IMR-90 (cell line): ENCODE data around the gene L3MBTL4.

Experiments
- MAFK ChIP-seq: IDR thresholded peaks from 2 replicates; pipeline ENCODE4 v1.6.1; 2012; ENCODE audit warnings: low read depth, low read length, improper control_type of control experiment
- MAZ ChIP-seq: IDR thresholded peaks from 2 replicates; pipeline ENCODE4 v1.6.1; 2012; ENCODE audit warnings: low read depth, mild to moderate bottlenecking, low read length, improper control_type of control experiment, moderate library complexity, borderline replicate concordance
- NFE2L2 ChIP-seq: fragments of 150-350 bp; IDR thresholded peaks from 2 replicates; pipeline ENCODE4 v1.6.1; 2016; ENCODE audit warnings: low read depth, mild to moderate bottlenecking, low read length
- POLR2A ChIP-seq: IDR thresholded peaks from 2 replicates; pipeline ENCODE4 v1.6.1; 2012; ENCODE audit warnings: mild to moderate bottlenecking, low read depth, low read length
- RAD21 ChIP-seq: IDR thresholded peaks from 2 replicates; pipeline ENCODE4 v1.6.1; 2012; ENCODE audit warnings: low read length, improper control_type of control experiment
- RCOR1 ChIP-seq: IDR thresholded peaks from 2 replicates; pipeline ENCODE4 v1.6.1; 2012; ENCODE audit warnings: mild to moderate bottlenecking, low read length, improper control_type of control experiment; ENCODE audit not compliant: insufficient replicate concordance
- RFX5 ChIP-seq: IDR thresholded peaks from 2 replicates; pipeline ENCODE4 v1.8.0; 2012; ENCODE audit warnings: low read depth, mild to moderate bottlenecking, low read length, moderate library complexity
- SMC3 ChIP-seq: fragments of 150-350 bp; IDR thresholded peaks from 2 replicates; pipeline ENCODE4 v1.6.1; 2016; ENCODE audit warnings: low read depth, mild to moderate bottlenecking, antibody characterized with exemption, low read length, moderate library complexity
- TF ChIP-seq, protein P1 (sequence below): conservative IDR thresholded peaks from 2 replicates; pipeline ENCODE4 v1.5.1; 2012; ENCODE audit warnings: mild to moderate bottlenecking, low read depth, low read length, improper control_type of control experiment
- TF ChIP-seq, protein P2 (sequence below): fragments of 150-350 bp; IDR thresholded peaks from 2 replicates; pipeline ENCODE4 v1.6.1; 2017; ENCODE audit warnings: mild to moderate bottlenecking, antibody characterized with exemption, low read length, low read depth

DNA sequence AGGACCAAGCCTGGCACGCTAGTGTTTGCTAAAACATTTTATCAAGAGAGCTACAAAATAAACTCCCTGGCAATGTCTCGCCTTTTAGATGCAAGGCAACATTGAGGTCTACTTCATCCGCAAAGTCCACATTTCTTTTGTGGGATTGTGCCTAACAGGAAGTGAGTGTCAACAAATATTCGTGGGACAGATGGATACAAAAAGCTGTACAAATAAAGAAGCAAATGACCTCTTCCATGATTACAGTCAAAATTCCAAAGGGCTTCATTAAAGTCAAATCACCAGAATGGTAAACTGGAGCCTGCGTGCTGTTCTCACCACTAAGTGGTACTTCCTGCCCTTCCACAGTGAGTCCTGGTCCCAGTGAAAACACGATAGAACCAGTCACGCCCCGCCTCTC, 40.4 kb downstream of the L3MBTL4 start:
- TF ChIP-seq, protein P1, sequence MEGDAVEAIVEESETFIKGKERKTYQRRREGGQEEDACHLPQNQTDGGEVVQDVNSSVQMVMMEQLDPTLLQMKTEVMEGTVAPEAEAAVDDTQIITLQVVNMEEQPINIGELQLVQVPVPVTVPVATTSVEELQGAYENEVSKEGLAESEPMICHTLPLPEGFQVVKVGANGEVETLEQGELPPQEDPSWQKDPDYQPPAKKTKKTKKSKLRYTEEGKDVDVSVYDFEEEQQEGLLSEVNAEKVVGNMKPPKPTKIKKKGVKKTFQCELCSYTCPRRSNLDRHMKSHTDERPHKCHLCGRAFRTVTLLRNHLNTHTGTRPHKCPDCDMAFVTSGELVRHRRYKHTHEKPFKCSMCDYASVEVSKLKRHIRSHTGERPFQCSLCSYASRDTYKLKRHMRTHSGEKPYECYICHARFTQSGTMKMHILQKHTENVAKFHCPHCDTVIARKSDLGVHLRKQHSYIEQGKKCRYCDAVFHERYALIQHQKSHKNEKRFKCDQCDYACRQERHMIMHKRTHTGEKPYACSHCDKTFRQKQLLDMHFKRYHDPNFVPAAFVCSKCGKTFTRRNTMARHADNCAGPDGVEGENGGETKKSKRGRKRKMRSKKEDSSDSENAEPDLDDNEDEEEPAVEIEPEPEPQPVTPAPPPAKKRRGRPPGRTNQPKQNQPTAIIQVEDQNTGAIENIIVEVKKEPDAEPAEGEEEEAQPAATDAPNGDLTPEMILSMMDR = no peak
- TF ChIP-seq NFE2L2 (no peak), MAFK (no peak), SMC3 (no peak), RFX5 (no peak), POLR2A (no peak), RCOR1 (no peak), RAD21 (no peak), MAZ (no peak)
- TF ChIP-seq, protein P2, sequence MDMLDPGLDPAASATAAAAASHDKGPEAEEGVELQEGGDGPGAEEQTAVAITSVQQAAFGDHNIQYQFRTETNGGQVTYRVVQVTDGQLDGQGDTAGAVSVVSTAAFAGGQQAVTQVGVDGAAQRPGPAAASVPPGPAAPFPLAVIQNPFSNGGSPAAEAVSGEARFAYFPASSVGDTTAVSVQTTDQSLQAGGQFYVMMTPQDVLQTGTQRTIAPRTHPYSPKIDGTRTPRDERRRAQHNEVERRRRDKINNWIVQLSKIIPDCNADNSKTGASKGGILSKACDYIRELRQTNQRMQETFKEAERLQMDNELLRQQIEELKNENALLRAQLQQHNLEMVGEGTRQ = no peak
